ENCODE data around the gene IFNAR1.

GRCh38 chr21:33317145-33317544, 7.6 kb upstream of the IFNAR1 start:
- TF ChIP-seq EZH2 (IDR thresholded peaks at IDR 0.05; ENCODE audit: insufficient read depth, poor library complexity, severe bottlenecking) = no peak
- TF ChIP-seq EZH2phosphoT487 (IDR thresholded peaks at IDR 0.05; ENCODE audit: insufficient read depth, low read depth) = no peak
